Posterior cingulate gyrus (tissue), 11 donors: Measurements from ENCODE around the gene C10orf90.

Source experiments
- DNase-seq, 10 donors: peaks; one replicate each; pipeline versions ENCODE4 v3.0.0 to v3.0.0-alpha.2; 2020 to 2021; ENCODE audit warnings: mixed read lengths in 3 of 10
- intact Hi-C: fragments of 100-400 bp; cut with DNase I; formaldehyde crosslinking; loops from one replicate; pipeline ENCODE4 v1.15.1; 2023

C10orf90 gene

DNA sequence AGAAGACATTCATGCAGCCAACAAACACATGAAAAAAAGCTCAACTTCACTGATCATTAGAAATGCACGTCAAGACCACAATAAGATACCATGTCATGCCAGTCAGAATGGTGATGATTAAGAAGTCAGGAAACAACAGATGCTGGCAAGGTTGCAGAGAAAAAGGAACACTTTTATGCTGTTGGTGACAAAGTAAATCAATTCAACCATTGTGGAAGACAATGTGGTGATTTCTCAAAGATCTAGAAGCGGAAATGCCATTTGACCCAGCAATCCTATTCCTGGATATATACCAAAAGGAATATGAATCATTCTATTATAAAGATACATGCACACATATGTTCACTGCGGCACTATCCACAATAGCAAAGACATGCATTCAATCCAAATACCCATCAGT, 77.6 kb downstream of the C10orf90 start:
- DNase-seq, result no peak
- intact Hi-C loops, result no loop called here

DNA sequence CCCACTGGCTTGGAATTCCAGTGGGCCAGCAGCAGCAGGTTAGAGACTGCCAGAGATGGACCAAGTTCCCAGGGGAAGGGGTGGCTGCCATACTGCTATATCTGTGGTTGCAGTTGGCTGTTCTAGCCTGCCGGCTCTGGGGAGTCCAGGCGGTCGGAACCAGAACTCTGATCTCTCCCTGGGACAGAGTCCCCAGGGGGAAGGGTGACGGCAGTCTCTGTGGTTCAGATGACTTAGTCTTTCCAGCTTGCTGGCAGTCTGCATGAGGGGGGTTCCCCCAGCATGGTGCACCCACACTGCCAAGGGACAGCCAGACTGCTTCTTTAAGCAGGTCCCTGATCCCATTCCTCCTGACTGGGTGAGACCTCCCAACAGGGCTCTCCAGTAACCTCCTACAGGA, 82.5 kb downstream of the C10orf90 start:
- DNase-seq, result no peak
- intact Hi-C loops, result no loop called here

DNA sequence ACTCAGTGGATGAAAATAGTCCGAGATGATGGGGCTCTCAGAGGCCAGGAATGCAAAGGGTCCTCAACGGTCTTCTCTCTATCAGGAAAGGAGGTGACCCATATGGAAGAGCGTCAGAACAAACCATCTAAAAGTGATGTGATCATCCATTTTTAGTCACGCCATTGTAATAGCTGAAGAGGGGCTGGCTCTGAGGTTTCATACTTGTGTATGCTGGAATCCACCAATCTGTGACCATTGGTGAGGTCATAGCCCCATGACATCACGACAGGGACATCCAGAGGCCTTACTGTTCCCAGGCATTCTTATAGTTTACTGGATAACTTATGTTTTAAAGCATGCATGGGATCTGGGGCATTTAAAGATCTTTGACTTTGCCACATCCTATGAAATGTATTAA, 83.6 kb downstream of the C10orf90 start:
- no peak for DNase-seq
- intact Hi-C loops, result no loop called here

DNA sequence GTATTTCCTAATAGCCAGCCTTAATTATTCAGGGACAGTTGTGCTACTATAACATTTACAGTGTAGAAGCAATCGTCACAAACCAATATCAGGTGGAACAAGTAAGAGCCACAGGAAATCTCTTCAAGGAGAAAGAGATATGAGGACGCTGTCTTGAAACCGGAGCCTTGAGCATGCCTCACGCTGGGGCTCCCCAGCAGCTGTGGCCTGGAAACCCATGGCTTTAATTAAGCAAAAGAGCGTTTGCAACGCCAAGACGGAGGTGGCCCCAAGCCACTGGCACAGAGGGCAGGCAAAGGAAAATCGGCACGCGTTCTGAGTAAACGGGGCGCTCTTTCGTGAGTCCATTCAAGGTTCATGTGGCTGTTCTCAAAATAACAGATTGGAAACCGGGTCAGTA, 84.4 kb downstream of the C10orf90 start:
- DNase-seq, result no peak
- intact Hi-C loops, result no loop called here

DNA sequence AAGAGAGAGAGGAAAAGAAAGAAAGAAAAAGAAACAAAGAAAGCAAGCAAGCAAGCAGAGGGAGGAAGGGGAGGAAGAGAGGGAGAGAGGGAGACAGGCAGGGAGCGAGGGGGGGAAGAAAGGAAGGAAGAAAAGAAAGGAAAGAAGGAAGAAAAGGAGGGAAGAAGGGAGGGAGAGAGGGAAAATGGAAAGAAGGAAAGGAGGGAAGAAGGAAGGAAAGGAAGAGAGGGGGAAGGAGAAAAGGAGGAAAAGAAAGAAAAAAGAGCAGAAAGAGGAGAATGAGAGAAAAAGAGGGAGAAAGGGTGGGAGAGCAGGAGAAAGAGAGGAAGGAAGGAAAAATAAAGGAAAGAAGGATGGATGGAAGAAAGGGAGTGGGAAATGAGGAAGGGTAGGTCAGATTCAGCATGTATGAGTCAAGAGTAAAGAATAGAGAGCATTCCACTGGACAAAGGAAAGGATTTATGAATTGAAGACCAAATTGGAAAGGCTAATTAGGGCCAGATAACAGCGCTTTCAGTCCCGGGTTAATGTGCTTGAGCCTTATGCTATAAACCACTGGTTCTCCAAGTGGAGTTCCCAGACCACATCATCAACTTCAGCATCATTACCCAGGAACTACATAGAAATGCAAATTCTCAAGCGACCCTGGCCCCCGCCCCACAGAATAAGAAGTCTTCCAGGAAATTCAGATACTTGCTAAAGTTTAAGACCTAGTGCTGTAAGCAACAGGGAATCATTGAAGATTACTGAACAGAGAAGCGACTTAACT, 85.1 kb downstream of the C10orf90 start:
- intact Hi-C loops, result no loop called here
- DNase-seq, result no peak

DNA sequence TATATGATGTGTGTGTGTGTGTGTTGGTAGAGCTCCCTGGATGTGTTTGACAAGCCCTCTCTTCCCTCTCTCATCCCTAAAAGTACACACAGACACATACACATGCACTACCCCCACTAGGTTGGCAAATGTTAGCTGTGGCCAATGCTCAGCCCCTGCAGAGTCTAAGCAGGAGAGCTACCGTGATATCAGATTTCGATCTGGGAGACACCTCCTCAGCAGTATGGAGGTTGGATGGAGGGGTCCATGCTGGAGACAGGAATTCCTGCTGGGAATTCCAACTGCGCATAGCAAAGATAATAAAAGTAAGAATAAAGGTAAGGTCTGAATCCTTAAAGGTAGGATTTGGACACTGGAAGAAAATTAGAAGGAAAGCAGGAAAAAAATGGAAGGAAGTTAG, 85.7 kb downstream of the C10orf90 start:
- intact Hi-C loops, result no loop called here
- DNase-seq, result no peak

DNA sequence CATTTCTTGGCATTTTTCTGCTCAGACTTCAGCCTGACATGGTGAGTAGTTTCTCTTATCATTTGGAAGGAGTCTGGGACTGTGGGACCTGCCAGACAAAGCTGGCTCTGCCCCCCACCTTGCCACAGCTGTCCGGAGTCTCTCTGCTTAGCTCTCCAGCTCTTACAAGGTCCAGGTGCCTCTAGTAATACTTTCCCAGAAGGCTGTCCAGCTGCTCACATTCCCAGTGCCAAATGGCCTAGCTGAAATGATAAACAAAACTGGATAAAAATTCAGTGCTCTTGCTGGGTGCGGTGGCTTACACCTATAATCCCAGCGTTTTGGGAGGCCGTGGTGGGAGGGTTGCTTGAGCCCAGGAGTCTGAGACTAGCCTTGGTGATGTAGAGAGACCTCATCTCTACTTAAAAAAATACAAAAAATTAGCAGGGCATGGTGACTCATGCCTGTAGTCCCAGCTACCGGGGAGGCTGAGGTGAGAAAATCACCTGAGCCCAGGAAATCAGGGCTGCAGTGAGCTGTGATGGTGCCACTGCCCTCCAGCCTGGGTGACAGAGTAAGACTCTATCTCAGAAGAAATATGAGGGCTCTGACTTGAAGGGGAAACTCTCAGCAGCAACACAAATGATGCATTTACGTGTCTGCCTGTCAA, 86.8 kb downstream of the C10orf90 start:
- intact Hi-C loops, result no loop called here
- DNase-seq, result no peak

DNA sequence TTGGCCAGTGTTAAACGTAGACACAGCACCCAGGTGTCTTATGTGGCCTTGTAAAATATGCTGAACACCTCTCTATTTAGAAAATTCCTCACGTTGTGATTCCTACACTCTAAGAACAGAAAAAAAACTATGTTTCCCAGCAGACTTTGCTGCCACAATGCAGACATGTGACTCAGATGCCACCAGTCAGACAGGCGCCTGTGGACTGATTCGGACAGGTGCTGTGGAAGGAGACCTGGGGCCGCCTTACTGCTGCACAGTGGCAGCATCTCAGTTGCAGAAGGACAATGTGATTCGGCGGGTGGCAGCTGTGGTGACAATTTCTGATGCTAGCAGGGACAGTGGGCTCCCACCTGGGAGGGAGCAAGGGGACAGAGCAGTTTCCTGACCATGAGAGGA, 88.8 kb downstream of the C10orf90 start:
- DNase-seq, result no peak
- intact Hi-C loops, result no loop called here

DNA sequence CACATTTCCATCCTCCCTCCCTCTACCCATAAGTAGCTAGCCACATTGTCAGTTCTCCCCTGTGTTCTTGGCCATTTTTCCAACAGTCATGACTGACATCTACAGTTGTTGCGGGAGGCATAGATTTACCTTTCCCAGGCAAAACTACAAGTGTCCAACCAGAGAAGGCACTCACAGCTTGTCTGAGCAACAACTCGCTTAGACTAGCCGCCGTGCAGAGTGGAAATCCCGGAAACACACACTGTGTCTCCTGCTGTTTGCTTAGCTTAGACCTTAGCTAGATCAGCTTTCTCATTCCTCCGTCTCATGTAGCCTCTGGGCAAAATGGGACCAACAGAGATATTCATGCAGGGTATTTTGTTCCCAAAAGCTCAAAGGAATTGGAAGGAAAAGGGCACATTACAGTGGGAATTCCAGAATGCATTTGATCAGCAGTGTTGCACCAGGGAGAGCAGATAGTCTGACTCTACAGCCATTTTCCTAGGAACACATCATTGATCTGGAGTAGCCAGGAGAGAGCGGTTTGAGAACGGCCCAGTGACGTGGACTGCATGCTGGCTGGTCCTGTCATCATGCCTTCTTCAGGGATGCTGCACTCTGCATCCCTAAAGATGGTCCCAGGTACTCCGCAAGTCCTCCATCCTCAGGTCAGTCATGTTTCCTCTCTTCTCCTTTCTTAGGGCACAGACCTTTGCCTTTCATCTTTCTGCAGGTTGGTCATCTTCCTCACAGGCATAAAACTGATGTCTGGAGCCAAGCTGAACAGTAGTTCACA, 89.4 kb downstream of the C10orf90 start:
- no peak for DNase-seq
- intact Hi-C loops, result no loop called here

DNA sequence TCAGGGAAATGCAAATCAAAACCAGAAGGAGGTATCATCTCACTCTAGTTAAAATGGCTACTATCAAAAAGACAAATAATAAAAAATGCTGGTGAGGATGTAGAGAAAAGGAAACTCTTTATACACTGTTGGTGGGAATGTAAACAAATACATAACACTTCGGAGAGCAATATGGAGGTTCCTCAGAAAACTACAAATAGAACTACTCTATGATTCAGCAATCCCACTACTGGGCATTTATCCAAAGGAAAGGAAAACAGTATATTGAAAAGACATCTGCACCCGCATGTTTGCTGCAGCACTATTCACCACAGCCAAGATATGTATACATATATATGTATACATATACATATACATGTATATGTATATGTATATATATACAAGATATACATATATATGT, 94.2 kb downstream of the C10orf90 start:
- intact Hi-C loops, result no loop called here
- no peak for DNase-seq

DNA sequence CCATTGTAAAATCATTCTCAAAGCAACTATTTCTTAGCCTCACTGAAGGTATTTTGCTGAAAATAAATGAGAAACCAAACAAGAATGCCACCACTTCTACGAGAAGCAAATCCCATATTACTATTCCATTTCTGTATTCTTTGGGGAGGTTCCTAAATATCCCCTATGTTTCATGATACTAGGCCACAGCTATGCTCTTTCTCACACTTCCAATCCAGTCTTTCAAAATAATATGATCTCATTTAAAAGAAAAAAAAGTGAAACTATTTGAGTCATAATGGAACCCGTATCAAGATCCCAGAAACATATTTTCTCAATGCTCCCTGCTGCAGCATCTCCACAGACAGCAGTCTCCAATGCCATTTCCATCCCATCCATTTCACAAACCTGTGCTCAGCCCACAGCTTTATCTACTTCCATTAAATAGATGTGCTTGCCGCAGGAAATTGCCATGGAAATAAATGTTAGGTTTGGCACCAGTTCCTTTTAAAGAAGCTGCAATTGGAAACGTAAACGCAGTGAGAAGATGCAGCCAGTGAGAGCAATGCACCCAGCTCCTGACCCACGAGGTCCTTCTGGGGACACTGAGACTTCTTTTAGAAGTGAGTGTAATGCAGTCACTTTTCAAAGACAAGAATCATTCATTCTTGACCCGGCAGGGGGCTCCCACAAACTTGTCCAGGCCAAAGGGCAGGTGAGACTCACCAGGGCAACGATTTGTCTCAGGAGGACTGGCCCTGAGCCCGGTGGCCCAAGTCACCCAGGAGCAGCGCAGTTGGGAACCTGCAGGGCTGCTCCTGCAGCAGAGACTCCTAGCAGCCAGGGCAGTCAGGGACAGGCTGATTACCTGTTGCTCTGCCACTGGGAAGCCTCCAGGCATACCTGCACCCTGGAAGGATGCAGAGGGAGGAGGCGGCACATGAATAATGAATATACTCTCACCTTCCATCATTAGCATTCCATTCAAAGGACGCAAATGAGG, 99.6 kb downstream of the C10orf90 start:
- intact Hi-C loops, result no loop called here
- no peak for DNase-seq

DNA sequence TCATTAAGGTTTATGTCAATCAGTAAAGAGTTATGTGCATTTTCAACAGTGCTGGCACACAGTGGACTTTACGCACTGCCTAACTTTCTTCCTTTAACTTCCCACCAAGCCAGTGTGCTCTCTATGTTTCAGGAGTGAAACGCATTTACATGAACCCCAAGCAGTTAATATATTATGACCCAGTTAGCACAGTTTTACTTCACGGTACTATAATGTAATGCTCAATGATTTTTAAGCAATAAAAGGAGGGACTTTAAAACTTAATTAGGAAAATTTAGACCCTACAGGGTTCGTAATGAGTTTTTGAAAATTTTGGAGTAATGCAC, 100.3 kb downstream of the C10orf90 start:
- intact Hi-C loops, result no loop called here
- DNase-seq, result no peak

DNA sequence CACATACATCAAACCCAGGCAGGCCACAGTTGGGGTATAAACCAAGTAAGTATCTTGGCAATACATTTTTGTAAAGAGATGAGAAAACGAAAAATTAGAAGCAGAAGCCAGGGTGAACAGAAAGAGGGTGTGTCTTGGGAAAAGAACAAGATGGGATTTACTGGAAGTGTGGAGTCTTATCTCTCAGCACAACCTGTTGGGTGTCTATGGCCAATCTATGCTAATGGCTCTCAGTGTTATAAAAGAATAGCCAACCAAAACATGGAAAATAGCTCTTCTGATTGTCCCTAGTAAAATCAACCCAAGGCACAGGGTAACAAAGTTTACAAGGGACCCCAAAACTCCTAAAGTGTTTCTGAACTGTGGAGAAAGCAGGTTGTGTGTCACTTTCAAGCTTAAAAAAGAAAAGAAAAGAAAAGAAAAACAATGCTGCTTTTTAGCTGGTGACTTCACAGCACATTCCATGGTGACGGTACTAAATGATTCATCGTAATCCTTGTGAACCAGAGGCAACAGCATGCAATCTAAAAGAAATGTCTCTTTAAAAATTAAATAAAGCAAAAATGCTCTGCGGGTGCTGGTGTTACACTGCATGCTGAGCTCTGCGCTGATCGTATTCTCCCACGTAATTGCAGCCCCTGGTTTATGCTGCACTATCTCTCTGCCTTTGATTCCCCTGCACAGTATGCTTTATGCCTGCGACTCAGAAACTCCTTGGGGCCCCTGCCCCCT, 100.8 kb downstream of the C10orf90 start:
- DNase-seq, result no peak
- intact Hi-C loops, result loop anchor here (10.0 kb wide), 1 partner anchor 95 kb away; no protein-coding TSS in a partner anchor

DNA sequence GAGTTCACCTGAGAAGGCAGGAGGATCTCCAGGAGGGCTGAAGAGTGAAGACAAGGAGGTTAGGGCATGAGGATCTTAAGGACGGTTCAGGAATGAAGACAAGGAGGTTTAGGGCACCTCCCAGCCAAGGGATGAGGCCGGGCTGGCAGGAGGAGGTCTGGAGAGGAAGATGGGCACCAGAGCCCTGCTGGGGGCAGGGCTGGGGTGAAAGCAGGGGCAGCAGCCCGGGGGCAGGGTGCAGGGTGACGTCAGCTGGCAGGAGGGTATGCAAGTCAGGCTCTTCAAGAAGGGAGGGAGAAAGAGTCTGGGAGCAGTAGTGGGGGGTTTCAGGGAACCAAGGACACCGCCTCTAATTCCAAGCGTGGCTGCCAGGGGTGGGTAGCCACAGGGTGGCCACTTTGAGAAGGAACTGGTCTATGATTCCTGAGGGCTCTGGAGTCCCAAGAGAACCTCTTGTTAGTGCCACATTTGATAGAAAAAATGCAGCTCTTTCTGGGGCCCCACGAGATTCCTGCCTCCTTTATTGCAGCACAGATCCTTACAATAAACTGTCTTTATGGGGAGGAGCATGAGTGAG, 101.6 kb downstream of the C10orf90 start:
- intact Hi-C loops, result loop anchor here (10.0 kb wide), 1 partner anchor 96 kb away; no protein-coding TSS in a partner anchor

DNA sequence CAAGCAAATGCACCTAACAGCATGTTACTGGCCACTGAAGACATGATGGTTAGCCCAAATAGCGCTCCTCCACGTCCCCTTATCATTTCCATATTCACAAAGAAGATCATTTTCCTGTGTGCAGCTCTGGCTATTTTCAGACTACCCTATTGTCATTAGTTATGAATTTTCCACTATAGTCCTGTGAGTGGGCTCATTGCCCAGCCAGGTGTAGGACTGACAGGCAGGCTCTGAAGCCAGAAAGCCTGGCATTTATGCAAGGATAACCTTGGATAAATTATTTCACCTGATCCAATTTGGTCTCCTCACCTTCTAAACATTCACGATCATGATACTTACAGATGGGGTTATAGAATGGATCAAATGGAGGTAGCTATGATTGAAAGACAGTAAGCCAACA, 104.6 kb downstream of the C10orf90 start:
- no peak for DNase-seq
- intact Hi-C loops, result loop anchor here (10.0 kb wide), 1 partner anchor 99 kb away; no protein-coding TSS in a partner anchor

More for the DNA sequence above, 101.6 kb downstream of the C10orf90 start:
- no peak for DNase-seq

DNA sequence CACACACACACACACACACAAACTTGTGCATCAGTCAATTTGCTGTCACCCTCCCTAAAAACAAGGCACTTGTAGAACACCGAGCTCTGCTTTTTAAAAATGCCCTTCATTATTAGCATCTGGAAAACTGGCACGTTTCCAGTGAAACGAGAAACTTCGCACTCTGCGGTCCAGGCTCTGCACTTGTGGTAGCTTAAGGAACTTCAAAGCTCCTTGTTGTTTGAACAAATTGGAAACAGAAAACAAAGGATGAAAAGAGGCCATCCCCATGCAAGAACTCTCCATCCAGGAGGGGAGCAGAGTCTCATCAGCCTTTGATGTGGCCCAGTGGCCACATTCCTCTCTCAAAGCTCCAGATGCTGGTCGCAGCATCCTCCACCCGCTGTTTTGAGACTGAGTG, 105.1 kb downstream of the C10orf90 start:
- intact Hi-C loops, result loop anchor here (10.0 kb wide), 1 partner anchor 99 kb away; no protein-coding TSS in a partner anchor
- no peak for DNase-seq

DNA sequence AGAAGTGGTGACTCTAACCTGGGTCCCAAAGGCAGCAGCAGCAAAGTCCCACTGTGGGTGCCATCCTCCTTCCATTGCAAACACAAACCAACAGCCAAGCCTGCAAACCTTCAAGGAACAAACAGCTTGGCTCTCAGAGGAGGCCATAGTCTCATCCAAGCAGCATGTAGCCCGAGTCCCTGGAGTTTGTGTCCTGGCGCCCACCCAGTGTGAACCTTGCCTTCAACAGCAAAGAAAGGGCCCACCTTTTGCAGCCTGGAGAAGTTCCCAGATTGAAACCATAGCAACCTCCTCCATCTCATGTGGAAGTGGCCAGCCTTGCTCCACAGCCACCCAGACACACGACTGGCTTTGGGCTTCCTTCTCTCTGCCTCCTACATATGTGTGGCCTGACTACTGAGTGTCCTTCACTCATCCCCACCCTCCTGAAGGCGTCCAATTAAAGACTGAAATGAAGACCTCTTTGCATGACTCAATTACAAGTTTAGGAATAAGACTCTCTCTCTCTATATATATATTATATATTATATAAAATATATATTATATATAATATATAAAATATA, 106.1 kb downstream of the C10orf90 start:
- intact Hi-C loops, result loop anchor here (10.0 kb wide), 1 partner anchor 100 kb away; no protein-coding TSS in a partner anchor
- no peak for DNase-seq

DNA sequence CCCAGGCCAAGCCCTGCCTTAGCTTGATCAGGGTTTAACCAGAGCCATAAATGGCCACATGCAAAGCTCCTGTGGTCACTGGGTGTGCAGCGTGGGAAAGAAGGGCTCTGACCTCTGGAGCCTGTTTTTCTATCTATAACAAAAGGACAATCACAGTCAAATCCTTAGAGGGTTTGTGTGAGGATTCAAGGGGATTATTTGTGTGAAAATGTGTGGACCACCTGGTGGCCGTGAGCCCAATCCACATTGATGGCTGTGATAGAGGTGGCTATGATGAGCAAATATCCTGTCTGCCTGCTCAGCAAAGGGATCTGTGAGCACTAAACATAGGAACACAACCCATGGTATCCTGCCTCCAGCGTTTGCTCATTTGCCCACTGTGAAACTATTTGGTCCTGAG, 107.1 kb downstream of the C10orf90 start:
- intact Hi-C loops, result loop anchor here (10.0 kb wide), 1 partner anchor 101 kb away; no protein-coding TSS in a partner anchor
- no peak for DNase-seq
